ENCODE data around the gene MED31. TPM values are rescaled to one million over a fixed set of nuclear protein-coding genes. Genes with fewer than 3 reads are reported as not detected.

MED31 gene
- total RNA-seq, 2 experiments from 2014 or later, result 21.7 to 22.5 TPM

GRCh38 chr17:6684881-6685767 is 33.7 kb upstream of the MED31 start:
- intact Hi-C loops (cut with micrococcal nuclease), result no loop called here
- Mint-ChIP-seq H3K4me1 (ENCODE audit: low read depth) (no peaks in the 10 kb centered on the region), H3K4me3 (no peak overlapping the region), H3K27ac (no peak overlapping the region), H3K9me3 (no peaks in the 10 kb centered on the region), H3K27me3 (ENCODE audit: low read depth) (peaks cover 29% of the 10 kb centered on the region), H3K36me3 (ENCODE audit: low read depth) (no peaks in the 10 kb centered on the region)
- CTCF ChIA-PET, result no interaction called here
- DNase-seq, result no peak

GRCh38 chr17:6684460-6684783 is 33.0 kb upstream of the MED31 start:
- intact Hi-C loops (cut with micrococcal nuclease), result no loop called here
- Mint-ChIP-seq H3K36me3 (ENCODE audit: low read depth) (no peaks in the 10 kb centered on the region), H3K4me1 (ENCODE audit: low read depth) (no peaks in the 10 kb centered on the region), H3K4me3 (no peak overlapping the region), H3K27me3 (ENCODE audit: low read depth) (peaks cover 28% of the 10 kb centered on the region), H3K27ac (no peak overlapping the region), H3K9me3 (no peaks in the 10 kb centered on the region)
- DNase-seq, result no peak
- CTCF ChIA-PET, result no interaction called here

- no peak overlapping the region for H3K4me3 Mint-ChIP-seq
These were observed 32.5 kb upstream of the MED31 start for GRCh38 chr17:6683730-6684459.

GRCh38 chr17:6683081-6683684 is 31.8 kb upstream of the MED31 start:
- Mint-ChIP-seq H3K36me3 (ENCODE audit: low read depth) (no peaks in the 10 kb centered on the region), H3K9me3 (no peaks in the 10 kb centered on the region), H3K4me3 (no peak overlapping the region), H3K4me1 (ENCODE audit: low read depth) (no peaks in the 10 kb centered on the region), H3K27ac (no peak overlapping the region), H3K27me3 (ENCODE audit: low read depth) (peaks cover 34% of the 10 kb centered on the region)
- no peak for DNase-seq
- intact Hi-C loops (cut with micrococcal nuclease), result no loop called here
- CTCF ChIA-PET, result no interaction called here

More at GRCh38 chr17:6683730-6684459, 32.5 kb upstream of the MED31 start:
- H3K27ac Mint-ChIP-seq, result no peak overlapping the region
- peaks cover 28% of the 10 kb centered on the region for H3K27me3 Mint-ChIP-seq (ENCODE audit: low read depth)
- intact Hi-C loops (cut with micrococcal nuclease), result no loop called here
- CTCF ChIA-PET, result no interaction called here
- H3K4me1 Mint-ChIP-seq (ENCODE audit: low read depth), result no peaks in the 10 kb centered on the region
- no peaks in the 10 kb centered on the region for H3K36me3 Mint-ChIP-seq (ENCODE audit: low read depth)
- no peak for DNase-seq
- no peaks in the 10 kb centered on the region for H3K9me3 Mint-ChIP-seq

GRCh38 chr17:6682339-6682738 is 30.9 kb upstream of the MED31 start:
- intact Hi-C loops (cut with micrococcal nuclease), result no loop called here
- Mint-ChIP-seq H3K9me3 (no peaks in the 10 kb centered on the region), H3K27me3 (ENCODE audit: low read depth) (peaks cover 34% of the 10 kb centered on the region), H3K4me1 (ENCODE audit: low read depth) (peaks cover 4% of the 10 kb centered on the region), H3K4me3 (no peak overlapping the region), H3K36me3 (ENCODE audit: low read depth) (no peaks in the 10 kb centered on the region), H3K27ac (no peak overlapping the region)
- CTCF ChIA-PET, result no interaction called here
- DNase-seq, result no peak

GRCh38 chr17:6681671-6682070 is 30.3 kb upstream of the MED31 start:
- intact Hi-C loops (cut with micrococcal nuclease), result no loop called here
- H3K4me3 Mint-ChIP-seq, result no peak overlapping the region
- no peak overlapping the region for H3K27ac Mint-ChIP-seq
- H3K36me3 Mint-ChIP-seq (ENCODE audit: low read depth), result no peaks in the 10 kb centered on the region
- no peaks in the 10 kb centered on the region for H3K9me3 Mint-ChIP-seq
- peaks cover 4% of the 10 kb centered on the region for H3K4me1 Mint-ChIP-seq (ENCODE audit: low read depth)
- CTCF ChIA-PET, result no interaction called here
- no peak for DNase-seq
- peaks cover 34% of the 10 kb centered on the region for H3K27me3 Mint-ChIP-seq (ENCODE audit: low read depth)

- no peak for DNase-seq
- Mint-ChIP-seq H3K9me3 (no peaks in the 10 kb centered on the region), H3K27ac (no peak overlapping the region), H3K4me3 (no peak overlapping the region), H3K27me3 (ENCODE audit: low read depth) (peaks cover 32% of the 10 kb centered on the region), H3K36me3 (ENCODE audit: low read depth) (no peaks in the 10 kb centered on the region), H3K4me1 (ENCODE audit: low read depth) (peaks cover 4% of the 10 kb centered on the region)
- CTCF ChIA-PET, result no interaction called here
- intact Hi-C loops (cut with micrococcal nuclease), result no loop called here
These were observed 29.8 kb upstream of the MED31 start for GRCh38 chr17:6681176-6681575.

GRCh38 chr17:6679241-6679640 is 27.8 kb upstream of the MED31 start:
- Mint-ChIP-seq H3K36me3 (ENCODE audit: low read depth) (no peaks in the 10 kb centered on the region), H3K27me3 (ENCODE audit: low read depth) (peaks cover 28% of the 10 kb centered on the region), H3K4me3 (no peak overlapping the region), H3K27ac (no peak overlapping the region), H3K4me1 (ENCODE audit: low read depth) (peaks cover 4% of the 10 kb centered on the region), H3K9me3 (no peaks in the 10 kb centered on the region)
- DNase-seq, result no peak
- CTCF ChIA-PET, result no interaction called here
- intact Hi-C loops (cut with micrococcal nuclease), result no loop called here

GRCh38 chr17:6677946-6678345 is 26.5 kb upstream of the MED31 start:
- CTCF ChIA-PET, result no interaction called here
- Mint-ChIP-seq H3K4me1 (ENCODE audit: low read depth) (peaks cover 4% of the 10 kb centered on the region), H3K27ac (no peak overlapping the region)

GRCh38 chr17:6677158-6677831 is 25.9 kb upstream of the MED31 start:
- Mint-ChIP-seq H3K27ac (no peak overlapping the region), H3K4me1 (ENCODE audit: low read depth) (peaks cover 4% of the 10 kb centered on the region), H3K27me3 (ENCODE audit: low read depth) (peaks cover 21% of the 10 kb centered on the region), H3K4me3 (no peak overlapping the region), H3K9me3 (no peaks in the 10 kb centered on the region), H3K36me3 (ENCODE audit: low read depth) (no peaks in the 10 kb centered on the region)
- DNase-seq, result peak; percentile 9
- intact Hi-C loops (cut with micrococcal nuclease), result no loop called here
- CTCF ChIA-PET, result interaction anchor here (0.9 kb wide), 1 partner anchor 10 kb away, joined by 3 read pairs; no protein-coding TSS in a partner anchor

More at GRCh38 chr17:6677946-6678345, 26.5 kb upstream of the MED31 start:
- Mint-ChIP-seq H3K9me3 (no peaks in the 10 kb centered on the region), H3K36me3 (ENCODE audit: low read depth) (no peaks in the 10 kb centered on the region), H3K4me3 (no peak overlapping the region), H3K27me3 (ENCODE audit: low read depth) (peaks cover 24% of the 10 kb centered on the region)
- intact Hi-C loops (cut with micrococcal nuclease), result no loop called here
- DNase-seq, result no peak

GRCh38 chr17:6676802-6677157 is 25.4 kb upstream of the MED31 start:
- Mint-ChIP-seq H3K27me3 (ENCODE audit: low read depth) (peaks cover 16% of the 10 kb centered on the region), H3K4me1 (ENCODE audit: low read depth) (peaks cover 4% of the 10 kb centered on the region), H3K9me3 (no peaks in the 10 kb centered on the region), H3K4me3 (no peak overlapping the region), H3K27ac (no peak overlapping the region), H3K36me3 (ENCODE audit: low read depth) (no peaks in the 10 kb centered on the region)
- CTCF ChIA-PET, result interaction anchor here (0.9 kb wide), 1 partner anchor 10 kb away, joined by 3 read pairs; no protein-coding TSS in a partner anchor
- intact Hi-C loops (cut with micrococcal nuclease), result no loop called here
- no peak for DNase-seq

GRCh38 chr17:6675201-6675825 is 23.9 kb upstream of the MED31 start:
- H3K9me3 Mint-ChIP-seq, result no peaks in the 10 kb centered on the region
- no peak overlapping the region for H3K27ac Mint-ChIP-seq
- CTCF ChIA-PET, result interaction anchor here (0.6 to 0.7 kb wide), 2 partner anchors 7 to 9 kb away, joined by 4 to 5 read pairs; no protein-coding TSS in a partner anchor
- H3K27me3 Mint-ChIP-seq (ENCODE audit: low read depth), result peaks cover 9% of the 10 kb centered on the region
- H3K4me3 Mint-ChIP-seq, result no peak overlapping the region
- H3K4me1 Mint-ChIP-seq (ENCODE audit: low read depth), result peaks cover 4% of the 10 kb centered on the region
- H3K36me3 Mint-ChIP-seq (ENCODE audit: low read depth), result peaks cover 2% of the 10 kb centered on the region
- no peak for DNase-seq
- intact Hi-C loops (cut with micrococcal nuclease), result no loop called here

Measured in activated naive CD4-positive, alpha-beta T cell treated with anti-CD3 and anti-CD28 coated beads for 36 hours (primary cell).